ENCODE data around the gene MYOCD.

The MYOCD gene

DNA sequence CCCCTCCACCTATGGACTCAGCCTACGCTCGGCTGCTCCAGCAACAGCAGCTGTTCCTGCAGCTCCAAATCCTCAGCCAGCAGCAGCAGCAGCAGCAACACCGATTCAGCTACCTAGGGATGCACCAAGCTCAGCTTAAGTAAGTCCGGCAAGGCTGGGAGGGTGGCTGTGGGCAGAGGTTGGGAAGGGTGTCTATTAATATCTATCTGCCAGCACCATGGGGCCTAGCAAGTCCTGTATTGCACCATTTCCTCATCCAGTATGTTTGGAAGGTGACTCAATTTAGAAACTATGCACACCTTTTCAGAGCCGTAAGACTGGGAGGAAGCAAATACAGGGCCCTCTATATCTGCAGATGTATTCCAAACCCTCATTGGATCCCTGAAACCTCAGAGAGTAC lies 78.6 kb downstream of the MYOCD start:
- Histone ChIP-seq H3K9me2 (ENCODE audit: low read depth, low read length) (no peaks in the 10 kb centered on the region), H4K20me1 (ENCODE audit: insufficient read depth, low read length) (no peaks in the 10 kb centered on the region), H3K27ac (ENCODE audit: low read depth, low read length, poor library complexity, severe bottlenecking) (no peak overlapping the region), H3K9me3 (ENCODE audit: low read length) (no peaks in the 10 kb centered on the region), H3K9ac (ENCODE audit: low read length) (no peak overlapping the region), H3K4me2 (ENCODE audit: low read length) (no peak overlapping the region), H3F3A (ENCODE audit: insufficient read depth, low read length) (no peaks in the 10 kb centered on the region), H2AFZ (ENCODE audit: low read length) (no peak overlapping the region), H3K27me3 (ENCODE audit: insufficient read depth, low read length) (no peaks in the 10 kb centered on the region), H3K4me1 (ENCODE audit: insufficient read depth, low read length, severe bottlenecking) (no peaks in the 10 kb centered on the region), H3K36me3 (ENCODE audit: insufficient read depth, low read length) (no peaks in the 10 kb centered on the region), H3K79me2 (ENCODE audit: insufficient read depth, low read length) (no peaks in the 10 kb centered on the region), H3K4me3 (ENCODE audit: low read depth, low read length, poor library complexity, severe bottlenecking) (no peak overlapping the region)
- TF ChIP-seq EZH2 (IDR thresholded peaks at IDR 0.05; ENCODE audit: borderline replicate concordance, low read length) = no peak
- TF ChIP-seq, protein P1, sequence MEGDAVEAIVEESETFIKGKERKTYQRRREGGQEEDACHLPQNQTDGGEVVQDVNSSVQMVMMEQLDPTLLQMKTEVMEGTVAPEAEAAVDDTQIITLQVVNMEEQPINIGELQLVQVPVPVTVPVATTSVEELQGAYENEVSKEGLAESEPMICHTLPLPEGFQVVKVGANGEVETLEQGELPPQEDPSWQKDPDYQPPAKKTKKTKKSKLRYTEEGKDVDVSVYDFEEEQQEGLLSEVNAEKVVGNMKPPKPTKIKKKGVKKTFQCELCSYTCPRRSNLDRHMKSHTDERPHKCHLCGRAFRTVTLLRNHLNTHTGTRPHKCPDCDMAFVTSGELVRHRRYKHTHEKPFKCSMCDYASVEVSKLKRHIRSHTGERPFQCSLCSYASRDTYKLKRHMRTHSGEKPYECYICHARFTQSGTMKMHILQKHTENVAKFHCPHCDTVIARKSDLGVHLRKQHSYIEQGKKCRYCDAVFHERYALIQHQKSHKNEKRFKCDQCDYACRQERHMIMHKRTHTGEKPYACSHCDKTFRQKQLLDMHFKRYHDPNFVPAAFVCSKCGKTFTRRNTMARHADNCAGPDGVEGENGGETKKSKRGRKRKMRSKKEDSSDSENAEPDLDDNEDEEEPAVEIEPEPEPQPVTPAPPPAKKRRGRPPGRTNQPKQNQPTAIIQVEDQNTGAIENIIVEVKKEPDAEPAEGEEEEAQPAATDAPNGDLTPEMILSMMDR (IDR thresholded peaks at IDR 0.05; ENCODE audit: low read length) = no peak

GRCh38 chr17:12744786-12745185 lies 79.1 kb downstream of the MYOCD start:
- Histone ChIP-seq H3K27ac (ENCODE audit: low read depth, low read length, poor library complexity, severe bottlenecking) (no peak overlapping the region), H2AFZ (ENCODE audit: low read length) (no peak overlapping the region), H3K9ac (ENCODE audit: low read length) (no peak overlapping the region), H3K9me3 (ENCODE audit: low read length) (no peaks in the 10 kb centered on the region), H3K36me3 (ENCODE audit: insufficient read depth, low read length) (no peaks in the 10 kb centered on the region), H3K79me2 (ENCODE audit: insufficient read depth, low read length) (no peaks in the 10 kb centered on the region), H3K4me3 (ENCODE audit: low read depth, low read length, poor library complexity, severe bottlenecking) (no peak overlapping the region), H4K20me1 (ENCODE audit: insufficient read depth, low read length) (no peaks in the 10 kb centered on the region), H3K4me1 (ENCODE audit: insufficient read depth, low read length, severe bottlenecking) (no peaks in the 10 kb centered on the region), H3K4me2 (ENCODE audit: low read length) (no peak overlapping the region), H3K9me2 (ENCODE audit: low read depth, low read length) (no peaks in the 10 kb centered on the region), H3K27me3 (ENCODE audit: insufficient read depth, low read length) (no peaks in the 10 kb centered on the region), H3F3A (ENCODE audit: insufficient read depth, low read length) (no peaks in the 10 kb centered on the region)
- TF ChIP-seq, protein P1 (IDR thresholded peaks at IDR 0.05; ENCODE audit: low read length) = no peak
- TF ChIP-seq EZH2 (IDR thresholded peaks at IDR 0.05; ENCODE audit: borderline replicate concordance, low read length) = no peak

- Histone ChIP-seq H3K79me2 (ENCODE audit: insufficient read depth, low read length) (no peaks in the 10 kb centered on the region), H3K9me3 (ENCODE audit: low read length) (no peaks in the 10 kb centered on the region), H4K20me1 (ENCODE audit: insufficient read depth, low read length) (no peaks in the 10 kb centered on the region), H3K9me2 (ENCODE audit: low read depth, low read length) (no peaks in the 10 kb centered on the region), H3K4me1 (ENCODE audit: insufficient read depth, low read length, severe bottlenecking) (no peaks in the 10 kb centered on the region), H3K36me3 (ENCODE audit: insufficient read depth, low read length) (no peaks in the 10 kb centered on the region), H3K4me2 (ENCODE audit: low read length) (no peak overlapping the region), H3F3A (ENCODE audit: insufficient read depth, low read length) (no peaks in the 10 kb centered on the region), H3K9ac (ENCODE audit: low read length) (no peak overlapping the region), H2AFZ (ENCODE audit: low read length) (no peak overlapping the region), H3K27ac (ENCODE audit: low read depth, low read length, poor library complexity, severe bottlenecking) (no peak overlapping the region), H3K4me3 (ENCODE audit: low read depth, low read length, poor library complexity, severe bottlenecking) (no peak overlapping the region), H3K27me3 (ENCODE audit: insufficient read depth, low read length) (no peaks in the 10 kb centered on the region)
- TF ChIP-seq EZH2 (IDR thresholded peaks at IDR 0.05; ENCODE audit: borderline replicate concordance, low read length) = no peak
- TF ChIP-seq, protein P1 (IDR thresholded peaks at IDR 0.05; ENCODE audit: low read length) = no peak
These were observed 79.8 kb downstream of the MYOCD start for GRCh38 chr17:12745486-12745885.

All from OCI-LY1 (cell line).